DND-41 (cell line): ENCODE results near the gene GLS.

ENCODE experiments used
- EZH2 ChIP-seq: IDR thresholded peaks from 3 replicates; pipeline ENCODE4 v1.6.1; 2012; ENCODE audit warnings: borderline replicate concordance, low read depth, mild to moderate bottlenecking, moderate library complexity, low read length, inconsistent platforms; ENCODE audit not compliant: severe bottlenecking
- TF ChIP-seq, protein P1 (sequence below): IDR thresholded peaks from 2 replicates; pipeline ENCODE4 v1.5.1; 2012; ENCODE audit warnings: borderline replicate concordance, low read length, moderate library complexity, mild to moderate bottlenecking; ENCODE audit not compliant: poor library complexity, severe bottlenecking; ENCODE audit errors: extremely low read depth

DNA sequence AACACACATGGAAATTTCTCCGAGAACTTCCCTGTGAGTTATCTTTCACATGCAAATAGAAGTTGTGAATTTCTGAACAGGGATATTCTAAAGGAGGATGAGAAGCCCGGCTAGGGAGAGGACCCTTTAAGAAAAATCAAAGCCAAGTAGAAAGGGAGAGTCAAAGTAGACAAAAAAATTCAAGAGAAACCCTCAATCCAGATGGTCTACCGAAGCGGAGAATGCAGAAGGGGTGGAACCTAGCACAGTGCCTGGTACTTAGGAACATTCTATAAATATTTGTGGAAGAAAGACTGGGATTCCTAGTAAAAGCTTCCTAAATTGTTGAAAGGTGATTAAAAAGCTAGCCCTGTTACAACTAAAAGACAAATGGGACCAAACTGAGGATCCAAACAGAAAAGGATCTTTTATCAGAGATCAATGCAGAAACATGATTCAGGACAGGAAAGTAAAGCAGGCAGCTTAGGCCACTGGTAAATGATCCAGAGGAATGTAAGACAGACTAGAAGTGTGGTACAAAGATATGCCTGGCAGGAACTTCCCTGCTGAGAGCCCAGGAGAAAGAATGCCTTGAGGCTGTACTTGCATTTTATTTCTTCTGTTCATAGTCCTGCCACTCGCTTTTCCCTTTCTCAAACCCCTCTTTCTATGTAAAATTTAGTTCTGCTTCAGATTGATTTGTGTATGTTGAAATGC, 19.5 kb upstream of the GLS start:
- TF ChIP-seq, protein P1, sequence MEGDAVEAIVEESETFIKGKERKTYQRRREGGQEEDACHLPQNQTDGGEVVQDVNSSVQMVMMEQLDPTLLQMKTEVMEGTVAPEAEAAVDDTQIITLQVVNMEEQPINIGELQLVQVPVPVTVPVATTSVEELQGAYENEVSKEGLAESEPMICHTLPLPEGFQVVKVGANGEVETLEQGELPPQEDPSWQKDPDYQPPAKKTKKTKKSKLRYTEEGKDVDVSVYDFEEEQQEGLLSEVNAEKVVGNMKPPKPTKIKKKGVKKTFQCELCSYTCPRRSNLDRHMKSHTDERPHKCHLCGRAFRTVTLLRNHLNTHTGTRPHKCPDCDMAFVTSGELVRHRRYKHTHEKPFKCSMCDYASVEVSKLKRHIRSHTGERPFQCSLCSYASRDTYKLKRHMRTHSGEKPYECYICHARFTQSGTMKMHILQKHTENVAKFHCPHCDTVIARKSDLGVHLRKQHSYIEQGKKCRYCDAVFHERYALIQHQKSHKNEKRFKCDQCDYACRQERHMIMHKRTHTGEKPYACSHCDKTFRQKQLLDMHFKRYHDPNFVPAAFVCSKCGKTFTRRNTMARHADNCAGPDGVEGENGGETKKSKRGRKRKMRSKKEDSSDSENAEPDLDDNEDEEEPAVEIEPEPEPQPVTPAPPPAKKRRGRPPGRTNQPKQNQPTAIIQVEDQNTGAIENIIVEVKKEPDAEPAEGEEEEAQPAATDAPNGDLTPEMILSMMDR: no peak
- TF ChIP-seq EZH2: no peak
